ENCODE data around the gene RBM39. TPM values are rescaled to one million over a fixed set of nuclear protein-coding genes. Genes with fewer than 3 reads are reported as not detected.
"Not testable (repeated sequence)": the region's sequence is repeated elsewhere in the genome, so short reads cannot be mapped to it uniquely, and the experiment has no call there.

RBM39 gene
- total RNA-seq, 1 donor from 2014 or later = 426 TPM

DNA sequence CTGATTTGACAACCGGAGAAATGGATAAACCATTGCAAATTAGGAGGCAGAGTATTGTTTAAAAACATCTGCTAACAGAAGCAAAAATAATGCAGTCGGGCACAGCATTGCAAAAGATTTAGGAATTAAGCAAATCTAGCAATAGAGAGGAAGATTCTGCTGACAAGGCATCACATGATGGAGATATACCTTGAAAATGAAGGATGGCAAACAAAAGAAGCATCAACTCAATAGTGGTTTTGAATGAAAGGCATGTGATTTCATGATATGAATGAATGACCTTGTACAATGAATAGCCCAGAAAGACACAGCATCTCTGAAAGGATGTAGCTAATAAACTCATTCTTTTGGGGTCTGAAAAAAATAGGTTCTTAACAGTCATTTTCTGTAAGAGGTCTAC lies 8.6 kb upstream of the RBM39 start:
- DNase-seq = no peak

DNA sequence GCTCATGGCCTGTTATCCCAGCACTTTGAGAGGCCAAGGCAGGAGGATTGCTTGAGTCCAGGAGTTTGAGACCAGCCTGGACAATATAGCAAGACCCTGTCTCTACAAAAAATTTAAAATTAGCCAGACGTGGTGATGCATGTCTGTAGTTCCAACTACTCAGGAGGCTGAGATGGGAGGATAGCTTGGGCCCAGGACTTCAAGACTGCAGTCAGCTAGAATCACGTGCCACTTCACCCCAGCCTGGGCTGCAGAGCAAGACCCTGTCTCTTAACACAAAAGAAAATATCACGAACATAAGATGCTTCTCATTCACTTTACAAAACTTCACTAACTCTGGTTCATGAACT lies 2.4 kb upstream of the RBM39 start:
- DNase-seq = not testable (repeated sequence)

GRCh38 chr20:35743693-35744491 lies 1.8 kb upstream of the RBM39 start:
- no peak for DNase-seq

DNA sequence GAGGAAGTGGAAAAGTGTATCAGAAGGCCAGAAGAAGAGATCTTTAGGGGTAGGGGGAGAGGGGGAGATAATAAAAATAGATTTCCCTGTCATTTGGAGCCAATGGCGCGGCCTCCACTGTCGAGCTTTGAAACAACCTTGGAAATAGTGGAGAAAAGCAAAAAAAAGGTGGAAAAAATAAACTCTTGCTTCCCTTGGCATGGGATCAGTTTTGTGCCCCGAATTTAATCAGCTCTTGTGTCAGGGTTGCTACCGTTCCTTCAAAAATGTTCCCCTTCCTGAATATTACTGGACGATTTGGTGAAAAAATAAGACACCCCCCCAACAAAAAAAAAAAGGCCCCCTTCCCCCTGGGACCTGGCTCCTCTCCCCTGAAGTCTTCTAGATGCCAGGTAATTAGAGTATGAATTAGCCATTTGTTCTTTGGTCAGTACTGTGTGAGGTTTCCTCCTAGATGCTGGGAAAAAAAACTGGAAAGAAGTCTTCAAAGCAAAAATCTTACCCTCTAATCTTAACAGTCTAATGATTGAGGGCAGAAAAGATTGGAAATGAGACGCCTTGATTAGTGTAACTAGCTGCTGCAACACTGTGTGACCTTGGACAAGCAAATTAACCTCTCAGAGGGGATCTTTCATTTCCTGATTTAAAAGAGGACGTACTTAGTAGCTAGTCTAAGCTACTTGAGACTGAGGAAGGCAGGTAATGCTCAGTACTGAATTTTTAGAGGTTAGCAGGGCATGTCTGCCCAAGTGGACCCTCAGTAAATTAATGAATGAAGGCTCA lies 872 bp upstream of the RBM39 start:
- peak; percentile 42 for DNase-seq

DNA sequence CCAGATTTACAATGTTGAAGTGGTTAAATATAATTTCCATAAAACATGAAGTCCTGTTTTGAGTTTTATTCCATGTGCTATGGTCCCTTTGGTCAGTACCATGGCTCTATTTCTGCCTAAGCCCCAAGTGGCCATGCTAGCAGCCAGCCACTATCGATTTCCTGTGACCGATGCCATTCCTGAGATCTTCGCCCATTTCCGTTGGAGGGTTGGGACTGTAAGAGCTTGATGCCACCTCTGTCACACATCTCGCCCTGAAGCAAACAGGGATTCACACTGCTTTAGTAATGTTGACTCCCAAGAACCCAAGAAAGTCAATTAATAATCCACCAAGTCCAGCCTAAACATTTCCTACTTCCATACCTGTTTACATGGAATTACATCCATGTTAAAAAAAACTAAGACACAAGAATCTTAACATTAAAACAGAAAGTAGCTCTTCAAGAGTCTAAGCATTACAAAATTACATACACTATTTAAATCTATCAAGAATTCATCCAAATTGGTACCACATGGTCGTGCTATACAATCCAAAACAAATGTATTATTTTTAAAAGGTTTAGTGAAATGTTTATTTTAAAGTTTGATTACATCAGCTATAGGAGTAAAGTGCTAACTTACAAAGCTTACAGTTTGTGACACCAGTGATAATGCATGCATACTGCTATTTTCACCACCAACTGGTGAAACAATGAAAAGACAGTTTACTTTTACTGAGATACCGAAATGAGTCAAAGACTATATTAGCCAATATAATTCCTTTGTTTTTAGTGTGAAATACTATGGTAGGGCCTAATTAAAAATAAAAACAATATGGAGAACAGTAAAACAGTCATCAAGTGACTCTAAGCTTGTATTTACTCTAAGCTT lies 2.5 kb downstream of the RBM39 start:
- no peak for DNase-seq

GRCh38 chr20:35738410-35739179 lies 3.5 kb downstream of the RBM39 start:
- no peak for DNase-seq

- DNase-seq = no peak
These were observed 4.2 kb downstream of the RBM39 start for GRCh38 chr20:35737865-35738333.

DNA sequence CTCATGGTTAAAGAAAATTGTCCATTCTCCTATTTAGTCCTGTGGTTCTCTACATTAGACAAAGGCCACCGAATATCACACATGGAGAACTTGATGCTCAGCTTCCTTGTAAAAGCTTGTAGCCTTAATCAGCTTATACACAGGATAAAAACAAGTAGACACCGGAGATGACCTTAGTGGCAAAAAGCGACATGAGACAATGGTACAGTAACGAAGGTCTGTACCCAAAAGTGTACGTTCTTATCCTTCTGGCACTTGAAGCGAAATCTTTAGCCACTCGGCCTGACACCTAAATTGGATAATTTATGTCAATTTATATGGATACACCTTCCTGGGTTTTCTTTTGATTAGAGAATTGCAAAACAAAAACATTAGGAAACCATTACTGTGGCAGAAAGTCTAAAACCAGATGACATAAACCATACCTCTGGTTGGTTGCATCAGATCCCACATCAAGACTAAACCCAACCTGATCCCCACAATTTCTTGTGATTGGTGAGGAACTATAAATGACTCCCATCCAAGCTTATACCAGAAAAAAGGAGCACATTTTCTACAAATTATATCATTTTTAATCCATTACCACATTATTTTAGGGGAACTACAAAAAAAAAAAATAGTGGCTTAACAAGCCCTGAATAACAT lies 6.1 kb downstream of the RBM39 start:
- DNase-seq = no peak

- no peak for DNase-seq
These were observed 7.0 kb downstream of the RBM39 start for GRCh38 chr20:35734777-35735649.

GRCh38 chr20:35734374-35734773 lies 7.7 kb downstream of the RBM39 start:
- no peak for DNase-seq

- no peak for DNase-seq
These were observed 9.4 kb downstream of the RBM39 start for GRCh38 chr20:35732644-35732982.

- no peak for DNase-seq
These were observed 10.0 kb downstream of the RBM39 start for GRCh38 chr20:35731862-35732643.

GRCh38 chr20:35731469-35731788 lies 10.6 kb downstream of the RBM39 start:
- DNase-seq = no peak

GRCh38 chr20:35730583-35731468 lies 11.2 kb downstream of the RBM39 start:
- DNase-seq = no peak

DNA sequence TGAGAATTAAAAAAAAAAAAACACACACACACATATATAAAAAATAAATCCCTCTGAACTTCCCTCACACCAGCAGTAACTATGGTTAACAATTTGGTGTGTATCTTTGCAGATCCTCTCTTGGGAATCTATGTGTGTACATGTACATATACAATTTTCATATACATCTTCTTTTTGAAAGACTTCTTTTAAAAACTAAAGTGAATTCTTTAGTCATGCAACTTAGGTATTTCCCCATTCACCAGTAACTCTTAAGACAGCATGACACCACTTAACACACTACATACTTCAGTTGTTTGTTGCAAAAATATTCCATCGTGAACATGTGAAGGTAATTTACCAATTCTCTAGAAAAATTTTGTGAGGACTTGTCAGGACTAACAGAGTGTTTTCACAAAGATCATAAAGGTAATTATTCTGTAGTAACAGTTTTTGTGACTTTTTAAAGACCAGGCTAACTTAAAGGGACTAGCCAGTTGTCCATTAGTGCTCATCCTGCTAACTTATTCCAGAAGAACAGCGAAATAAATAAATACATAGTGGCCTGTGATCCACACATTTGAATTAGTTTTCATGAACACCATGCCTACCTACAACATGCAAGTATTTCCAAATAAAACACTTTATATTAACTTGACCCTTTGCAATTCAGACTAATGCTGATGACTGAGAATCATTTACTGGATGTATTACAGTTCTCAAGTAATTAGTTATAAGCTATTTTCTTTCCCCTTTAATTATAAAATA lies 12.1 kb downstream of the RBM39 start:
- no peak for DNase-seq

GRCh38 chr20:35729283-35729807 lies 12.7 kb downstream of the RBM39 start:
- no peak for DNase-seq

DNA sequence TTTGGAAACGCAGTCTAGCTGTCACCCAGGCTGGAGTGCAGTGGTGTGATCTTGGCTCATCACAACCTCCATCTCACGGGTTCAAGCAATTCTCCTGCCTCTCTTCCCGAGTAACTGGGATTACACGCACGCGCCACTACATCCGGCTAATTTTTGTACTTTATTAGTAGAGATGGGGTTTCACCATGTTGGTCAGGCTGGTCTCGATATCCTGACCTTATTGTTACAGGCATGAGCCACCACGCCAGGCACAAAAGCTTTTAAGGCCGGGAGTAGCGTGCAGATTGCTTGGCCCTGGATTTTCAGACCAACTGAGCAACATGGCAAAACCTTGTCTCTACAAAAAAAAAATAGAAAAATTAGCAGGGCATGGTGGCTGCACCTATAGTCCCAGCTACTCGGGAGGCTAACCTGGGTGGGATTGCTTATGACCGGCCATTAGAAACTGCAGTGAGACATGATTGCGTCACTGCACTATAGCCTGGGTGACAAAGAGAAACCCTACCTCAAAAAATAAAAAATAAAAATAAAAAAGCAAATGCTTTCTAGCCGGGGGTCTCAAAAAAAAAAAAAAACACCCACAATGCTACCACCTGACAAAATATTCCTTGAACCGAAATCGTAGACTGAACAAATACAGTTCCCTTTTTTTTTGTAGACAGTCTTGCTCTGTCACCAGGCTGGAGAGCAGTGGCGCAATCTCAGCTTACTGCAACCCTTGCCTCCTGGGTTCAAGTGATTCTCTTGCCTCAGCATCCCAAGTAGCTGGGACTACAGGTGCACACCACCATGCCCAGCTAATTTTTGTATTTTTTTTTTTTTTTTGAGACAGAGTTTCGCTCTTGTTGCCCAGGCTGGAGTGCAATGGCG lies 15.0 kb downstream of the RBM39 start:
- DNase-seq = no peak
